AG04450 (cell line): ENCODE results near the gene CIP2A. TPM values are rescaled to one million over a fixed set of nuclear protein-coding genes. Genes with fewer than 3 reads are reported as not detected.

Experiments
- CTCF ChIA-PET: fragments of 300-600, 350-600 bp; formaldehyde crosslinking; extraction: SDS; loops from one replicate; lab custom pipeline; 2022; ENCODE audit warnings: antibody characterized with exemption, inconsistent platforms; lab: Charles Lee
- POLR2A ChIA-PET: fragments of 350-600 bp; formaldehyde crosslinking; extraction: SDS; loops from one replicate; lab custom pipeline; 2021; ENCODE audit warnings: antibody characterized with exemption, inconsistent platforms; lab: Yijun Ruan, JAX
- DNase-seq: peaks from one replicate; pipeline ENCODE4 v3.0.0-alpha.2; 2011; ENCODE audit warnings: low read depth, low spot score
- H3K27ac ChIP-seq: one replicate; pipeline ENCODE4 v1.5.1; 2012; ENCODE audit warnings: low read depth, low read length, control low read depth
- H3K27me3 ChIP-seq: one replicate; pipeline ENCODE4 v1.6.0; 2012; ENCODE audit warnings: low read length; ENCODE audit not compliant: control insufficient read depth, insufficient read depth
- H3K4me3 ChIP-seq: 2 replicates; pipeline ENCODE4 v1.5.1; 2011; ENCODE audit warnings: mild to moderate bottlenecking, low read depth, low read length, control low read depth
- H3K9me3 ChIP-seq: 2 replicates; pipeline ENCODE4 v1.5.1; 2012; ENCODE audit warnings: low read length; ENCODE audit not compliant: control insufficient read depth, insufficient read depth
- polyA plus RNA-seq: library from polyadenylated mRNA; depleted of rRNA; stranded (reverse); fragments of >200 nt; gene quantifications from 2 replicates; pipeline ENCODE4 v1.2.3, GENCODE V29; 2011
- TF ChIP-seq, protein P1 (sequence below): IDR thresholded peaks from 2 replicates; pipeline ENCODE4 v1.5.1; 2011; ENCODE audit warnings: low read depth, low read length, control low read depth, inconsistent platforms

CIP2A gene
- polyA plus RNA-seq, 1 experiment, result 6.2 TPM

DNA sequence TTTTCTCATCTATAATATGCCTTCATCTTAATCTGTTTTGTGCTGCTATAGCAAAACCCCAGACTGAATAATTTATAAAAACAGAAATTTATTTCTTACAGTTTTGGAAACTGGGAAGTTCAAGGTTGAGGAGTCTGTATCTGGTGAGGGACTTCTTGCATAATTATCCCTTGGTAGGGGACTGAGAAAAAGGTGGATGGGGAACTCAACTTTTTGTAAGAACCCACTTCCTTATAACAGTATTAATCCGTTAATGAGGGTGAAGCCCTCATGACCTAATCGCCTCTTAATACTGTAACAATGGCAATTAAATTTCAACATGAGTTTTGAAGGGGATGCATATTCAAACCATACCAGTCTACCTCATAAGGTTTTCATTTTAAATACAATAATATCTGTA is 61.4 kb downstream of the CIP2A start:
- no peaks in the 10 kb centered on the region for H3K9me3 ChIP-seq
- ChIA-PET CTCF (no interaction called here), POLR2A (no interaction called here)
- H3K27ac ChIP-seq, result no peak overlapping the region
- TF ChIP-seq, protein P1, sequence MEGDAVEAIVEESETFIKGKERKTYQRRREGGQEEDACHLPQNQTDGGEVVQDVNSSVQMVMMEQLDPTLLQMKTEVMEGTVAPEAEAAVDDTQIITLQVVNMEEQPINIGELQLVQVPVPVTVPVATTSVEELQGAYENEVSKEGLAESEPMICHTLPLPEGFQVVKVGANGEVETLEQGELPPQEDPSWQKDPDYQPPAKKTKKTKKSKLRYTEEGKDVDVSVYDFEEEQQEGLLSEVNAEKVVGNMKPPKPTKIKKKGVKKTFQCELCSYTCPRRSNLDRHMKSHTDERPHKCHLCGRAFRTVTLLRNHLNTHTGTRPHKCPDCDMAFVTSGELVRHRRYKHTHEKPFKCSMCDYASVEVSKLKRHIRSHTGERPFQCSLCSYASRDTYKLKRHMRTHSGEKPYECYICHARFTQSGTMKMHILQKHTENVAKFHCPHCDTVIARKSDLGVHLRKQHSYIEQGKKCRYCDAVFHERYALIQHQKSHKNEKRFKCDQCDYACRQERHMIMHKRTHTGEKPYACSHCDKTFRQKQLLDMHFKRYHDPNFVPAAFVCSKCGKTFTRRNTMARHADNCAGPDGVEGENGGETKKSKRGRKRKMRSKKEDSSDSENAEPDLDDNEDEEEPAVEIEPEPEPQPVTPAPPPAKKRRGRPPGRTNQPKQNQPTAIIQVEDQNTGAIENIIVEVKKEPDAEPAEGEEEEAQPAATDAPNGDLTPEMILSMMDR, result no peak
- no peak for DNase-seq
- no peak overlapping the region for H3K4me3 ChIP-seq
- no peaks in the 10 kb centered on the region for H3K27me3 ChIP-seq

DNA sequence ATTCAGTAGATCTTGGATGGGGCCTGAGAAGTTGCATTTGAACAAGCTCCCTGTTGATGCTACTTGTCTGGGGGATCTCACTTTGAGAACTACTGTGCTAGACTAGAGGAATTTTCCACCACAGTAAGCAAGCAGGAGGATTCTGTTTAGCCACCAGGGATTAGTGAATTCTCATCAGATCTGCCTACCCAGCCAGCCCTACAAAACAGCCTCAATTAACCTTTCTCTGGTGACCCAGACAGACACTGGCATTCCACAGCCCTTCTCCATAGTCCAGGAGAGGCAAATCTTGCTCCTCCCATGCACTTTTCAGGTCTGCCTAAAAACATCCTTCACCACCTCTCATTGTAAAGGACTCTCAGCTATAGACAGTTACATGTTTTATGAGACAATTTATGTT is 62.1 kb downstream of the CIP2A start:
- DNase-seq, result no peak
- TF ChIP-seq, protein P1, result no peak
- ChIA-PET CTCF (no interaction called here), POLR2A (no interaction called here)
- Histone ChIP-seq H3K27ac (no peak overlapping the region), H3K27me3 (no peaks in the 10 kb centered on the region), H3K9me3 (no peaks in the 10 kb centered on the region), H3K4me3 (no peak overlapping the region)

DNA sequence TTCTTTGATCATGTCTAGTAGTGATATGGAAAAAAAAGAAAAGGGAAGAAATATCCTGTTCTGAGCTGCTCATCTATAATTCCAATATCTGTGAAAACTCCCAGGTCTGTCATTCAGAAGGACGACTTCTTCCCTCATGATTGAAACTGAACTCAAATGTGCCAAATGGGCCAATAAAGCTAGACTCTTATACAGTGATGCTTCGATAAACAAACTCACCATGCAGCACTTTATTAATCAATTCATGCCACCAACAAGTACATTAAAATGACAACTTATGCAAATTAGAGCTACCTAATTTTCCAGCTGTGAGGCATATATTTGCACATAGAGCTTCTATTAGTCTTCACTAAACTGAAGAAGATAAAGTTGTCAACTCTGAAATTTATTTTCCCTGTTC is 63.3 kb downstream of the CIP2A start:
- TF ChIP-seq, protein P1, result no peak
- Histone ChIP-seq H3K9me3 (no peaks in the 10 kb centered on the region), H3K27ac (no peak overlapping the region), H3K4me3 (no peak overlapping the region), H3K27me3 (no peaks in the 10 kb centered on the region)
- ChIA-PET POLR2A (no interaction called here), CTCF (interaction anchor here (0.8 to 1.0 kb wide), 2 partner anchors 27 to 37 kb away, joined by 3 read pairs; no protein-coding TSS in a partner anchor)
- DNase-seq, result no peak

DNA sequence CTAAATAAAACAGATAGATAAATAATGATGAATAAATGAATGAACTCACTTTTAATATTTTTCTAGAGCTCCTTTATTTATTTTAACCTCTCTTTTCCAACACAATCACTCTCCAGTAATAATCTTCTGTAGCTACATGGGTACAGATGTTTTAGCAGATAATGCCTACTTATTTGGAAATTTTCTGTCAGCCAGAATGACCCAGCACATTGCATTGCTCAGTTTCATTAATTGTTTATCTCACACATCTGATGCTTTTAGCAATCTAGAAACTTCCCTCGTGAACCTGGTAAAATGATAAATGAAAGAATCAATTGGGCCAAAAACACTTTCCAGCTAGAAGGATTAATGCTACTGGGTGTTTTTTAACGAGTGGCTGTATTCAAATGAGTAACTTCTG is 64.0 kb downstream of the CIP2A start:
- H3K27ac ChIP-seq, result no peak overlapping the region
- H3K9me3 ChIP-seq, result no peaks in the 10 kb centered on the region
- H3K4me3 ChIP-seq, result no peak overlapping the region
- ChIA-PET CTCF (interaction anchor here (1.0 kb wide), 1 partner anchor 36 kb away, joined by 3 read pairs; no protein-coding TSS in a partner anchor), POLR2A (no interaction called here)
- no peaks in the 10 kb centered on the region for H3K27me3 ChIP-seq
- DNase-seq, result no peak
- TF ChIP-seq, protein P1, result no peak

DNA sequence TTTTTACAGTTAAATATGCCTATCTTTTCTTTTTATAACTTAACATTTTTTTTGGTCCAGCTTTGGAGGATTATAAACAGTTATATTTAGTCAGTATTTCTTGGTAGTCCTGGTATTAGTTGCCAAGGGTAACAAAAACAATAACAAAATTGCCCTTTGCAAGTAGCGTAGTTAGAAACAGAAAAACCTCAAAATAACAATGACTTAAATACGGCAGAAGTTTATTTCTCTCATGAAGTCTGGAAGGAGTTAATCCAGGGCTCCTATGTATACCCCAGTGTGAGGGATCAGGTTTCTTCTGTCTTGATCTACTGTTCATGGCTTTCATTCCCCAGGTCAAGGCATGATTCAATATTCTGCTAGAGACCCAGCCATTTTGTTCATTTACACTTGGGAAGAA is 64.7 kb downstream of the CIP2A start:
- TF ChIP-seq, protein P1, result no peak
- ChIA-PET POLR2A (no interaction called here), CTCF (no interaction called here)
- Histone ChIP-seq H3K9me3 (no peaks in the 10 kb centered on the region), H3K27ac (no peak overlapping the region), H3K4me3 (no peak overlapping the region), H3K27me3 (no peaks in the 10 kb centered on the region)
- DNase-seq, result no peak
